Heart right ventricle (tissue), 16 donors: ENCODE measurements around the gene LGALS8. TPM values are rescaled to one million over a fixed set of nuclear protein-coding genes. Genes with fewer than 3 reads are reported as not detected.

Experiments
- ATAC-seq, 8 donors: fragments of 200-7000 bp; cut with Tn5 transposase; one replicate each; pipeline ENCODE4 v1.9.1; 2020; ENCODE audit warnings: mild to moderate bottlenecking in 8 of 8, moderate library complexity in 8 of 8, moderate number of reproducible peaks in 1 of 8
- DNase-seq, 2 donors: peaks; one replicate each; pipeline ENCODE4 v3.0.0-alpha.2; 2020
- H3K27ac ChIP-seq, 10 donors: fragments of 200-600 bp; sonication (generic) in 2 of 10; one replicate each; pipeline versions ENCODE4 v1.5.0 to v1.8.0; 2020 to 2022; ENCODE audit warnings: mild to moderate bottlenecking in 3 of 10
- H3K27me3 ChIP-seq, 7 donors: fragments of 200-600 bp; one replicate each; pipeline ENCODE4 v1.8.0; 2021 to 2022; ENCODE audit warnings: mild to moderate bottlenecking in 2 of 7
- H3K36me3 ChIP-seq, 9 donors: fragments of 200-600 bp; sonication (generic) in 1 of 9; one replicate each; pipeline versions ENCODE4 v1.5.0 to v1.8.0; 2020 to 2022; ENCODE audit warnings: mild to moderate bottlenecking in 2 of 9
- H3K4me1 ChIP-seq, 9 donors: fragments of 200-600 bp; sonication (generic) in 1 of 9; one replicate each; pipeline versions ENCODE4 v1.5.0 to v1.8.0; 2020 to 2022; ENCODE audit warnings: mild to moderate bottlenecking in 4 of 9
- H3K4me3 ChIP-seq, 10 donors: fragments of 200-600 bp; sonication (generic) in 2 of 10; one replicate each; pipeline versions ENCODE4 v1.5.0 to v1.8.0; 2020 to 2022; ENCODE audit warnings: mild to moderate bottlenecking in 7 of 10, moderate library complexity in 2 of 10
- H3K9me3 ChIP-seq, 11 donors: fragments of 200-600 bp in 10 of 11; sonication (generic) in 2 of 11; one replicate each; pipeline versions ENCODE4 v1.5.0 to v1.8.0; 2013 to 2022; ENCODE audit warnings: mild to moderate bottlenecking in 2 of 11, control low read depth in 1 of 11, moderate library complexity in 1 of 11
- CTCF ChIP-seq, 9 donors: fragments of 200-600 bp; sonication (generic) in 2 of 9; IDR thresholded peaks; one replicate each; pipeline versions ENCODE4 v1.5.0 to v1.8.0; 2021 to 2022; ENCODE audit warnings: antibody characterized with exemption in 9 of 9, mild to moderate bottlenecking in 5 of 9, moderate library complexity in 1 of 9
- WGBS, 2 donors: extraction: QIAGEN DNeasy Blood & Tissue Kit; methylation state at CpG; one replicate each; pipeline ENCODE4 v1.1.7; 2013; ENCODE audit warnings: inconsistent platforms in 1 of 2; 5-methylcytosine and 5-hydroxymethylcytosine counted together
- intact Hi-C, 10 donors: fragments of 100-400 bp; cut with DNase I; formaldehyde crosslinking; loops; one replicate each; pipeline versions ENCODE4 v1.11.1 to v1.14.2; 2022
- polyA plus RNA-seq, 2 donors: library from polyadenylated mRNA; stranded (reverse); fragments of 200-250 nt; gene quantifications; one replicate each; pipeline ENCODE4 v1.2.3, GENCODE V29; 2013
- total RNA-seq, 10 donors: library from RNA; stranded (reverse); fragmentation: NEBNext Ultra II Directional in 3 of 10; extraction: Animal tissue kit (Norgen Biotek cat#: 25700) in 3 of 10; gene quantifications; one replicate each; pipeline versions ENCODE4 v1.2.1 to v1.2.4, GENCODE V29; 2021 to 2023
- donor health status: Arrhythmogenic right ventricular cardiomyopathy.
- donor health status: ischemic (EF 13 %, LVEDD 7.1; RV severe dilation, severe dysfunction).
- donor health status: healthy with polysubstance abuse.
- donor health status: DM: no; HTN: yes; CAD: no.
- donor health status: DM: no; HTN: no; CAD: no.
- donor health status: ischemic (EF 25% LVEDD 6.9; RV normal size, moderate dysfunction).
- donor health status: ischemic (EF 25% LVEDD 5.7; RV mildly dilated, moderate dysfunction).
- donor health status: healthy.
- donor health status: DM: yes; HTN: yes; CAD: no.
- donor health status: Ischemic cardiomyopathy.
- donor health status: ischemic (EF 35%, LVEDD 5.7; RV mildly dilated, moderate dysfunction).
- donor health status: nonischemic (EF 11% LVEDD 7.7; RV severe dilation, severe dysfunction).
- donor health status: DM: yes; HTN: yes; CAD: no.
- donor health status: PGD.
- donor health status: ischemic (EF 29% LVEDD 5.4; RV normal size, mild dysfunction).
- donor health status: nonischemic (EF 23%, LVEDD 6.1; RV moderate dilation, normal function).

LGALS8 gene
- total and polyA plus RNA-seq, 12 donors: 36.7 to 107 (median 89.7) TPM

DNA sequence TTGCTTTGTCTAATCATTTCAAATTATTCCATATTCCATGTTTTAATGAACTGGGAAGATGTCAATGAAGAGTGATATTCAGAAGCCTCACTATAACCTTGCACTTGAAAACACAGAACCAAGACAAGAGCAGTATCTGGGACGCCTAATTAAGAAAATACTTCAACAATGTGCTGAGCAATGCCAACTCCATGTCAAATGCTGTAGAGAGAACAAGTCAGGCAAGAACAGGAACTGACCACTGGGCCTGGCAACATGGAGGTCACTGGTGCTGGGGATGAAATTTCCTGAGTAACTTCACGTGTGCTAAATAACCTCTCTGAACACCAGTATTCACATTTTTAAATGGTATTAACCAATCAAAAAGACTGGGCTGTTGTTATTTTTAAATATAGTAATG is 57.7 kb downstream of the LGALS8 start:
- no peaks in the 10 kb centered on the region for H3K4me1 ChIP-seq
- WGBS, 2 donors: 70 to 80% methylated on average over 2 of the region's 2 CpGs
- peaks cover 0 to 100% (median 28%) of the 10 kb centered on the region in 9 donors for H3K36me3 ChIP-seq
- intact Hi-C loops: loop anchor here in 1 of 10 donors (5.0 kb wide), 1 partner anchor 34 kb away; no protein-coding TSS in a partner anchor
- peak overlapping the region in 2 of 10 donors; percentile 4 to 33 for H3K27ac ChIP-seq
- H3K9me3 ChIP-seq: no peaks in the 10 kb centered on the region
- no peak for TF ChIP-seq CTCF (IDR thresholded peaks at IDR 0.05)
- DNase-seq: no peak
- ATAC-seq: peak in 5 of 8 donors; percentile 39 to 83 (median 79)
- no peaks in the 10 kb centered on the region for H3K27me3 ChIP-seq
- no peak overlapping the region for H3K4me3 ChIP-seq

DNA sequence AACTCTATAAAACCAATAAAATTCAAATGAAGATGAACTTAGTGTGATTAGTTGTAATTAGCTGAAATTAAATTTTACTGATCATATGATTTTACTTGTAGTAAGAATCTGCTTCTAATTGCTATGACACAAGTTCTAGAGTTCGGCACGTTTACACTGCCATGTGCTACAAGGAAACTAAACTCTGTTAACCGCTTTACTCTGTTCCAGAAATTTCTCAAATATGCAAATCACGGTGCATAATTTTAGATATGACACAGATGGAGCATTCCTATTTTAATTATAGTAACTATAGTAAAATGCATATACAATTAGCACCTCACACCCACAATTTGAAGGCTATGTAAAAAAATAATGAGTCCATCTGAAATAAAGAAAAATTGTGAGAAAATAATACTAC is 65.7 kb downstream of the LGALS8 start:
- no peak for TF ChIP-seq CTCF (IDR thresholded peaks at IDR 0.05)
- Histone ChIP-seq H3K27me3 (no peaks in the 10 kb centered on the region), H3K4me1 (no peaks in the 10 kb centered on the region), H3K9me3 (no peaks in the 10 kb centered on the region), H3K4me3 (no peak overlapping the region), H3K36me3 (peaks cover 0 to 100% (median 64%) of the 10 kb centered on the region in 9 donors), H3K27ac (no peak overlapping the region)
- intact Hi-C loops: no loop called here
- no peak for DNase-seq
- WGBS, 2 donors: 93 to 94% methylated on average over 4 of the region's 4 CpGs
- ATAC-seq: no peak

DNA sequence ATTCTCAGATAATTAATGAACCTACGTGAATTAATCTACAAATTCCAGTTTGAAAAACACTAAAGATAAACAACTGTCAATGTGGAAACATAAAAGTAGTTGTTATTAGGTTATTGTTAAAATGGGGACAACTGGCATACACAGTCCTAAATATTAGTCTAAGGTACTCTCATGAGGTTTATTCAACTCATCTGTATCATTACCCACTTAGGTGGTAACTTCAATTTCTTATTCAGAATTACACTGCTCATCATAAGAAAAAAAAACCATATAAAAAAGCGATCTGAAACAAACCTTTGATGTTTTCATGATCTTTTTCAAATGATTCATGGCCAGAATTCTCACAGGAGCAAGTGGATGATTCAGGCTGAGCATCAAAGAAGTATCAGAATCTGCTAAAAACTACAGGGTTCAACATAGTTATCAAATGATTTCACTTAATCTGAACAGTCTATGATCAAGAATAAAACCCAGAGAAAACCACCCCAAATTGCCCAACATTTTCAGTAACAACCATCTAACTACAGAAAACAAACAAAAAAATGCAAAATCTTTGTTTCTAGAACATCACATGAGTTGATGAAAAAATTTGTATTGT is 66.9 kb downstream of the LGALS8 start:
- intact Hi-C loops: loop anchor here in 1 of 10 donors (5.0 kb wide), 1 partner anchor 593 kb away; no protein-coding TSS in a partner anchor
- ATAC-seq: no peak
- H3K4me1 ChIP-seq: no peaks in the 10 kb centered on the region

GRCh38 chr1:236602171-236602570 is 78.4 kb downstream of the LGALS8 start:
- Histone ChIP-seq H3K9me3 (no peaks in the 10 kb centered on the region), H3K36me3 (peaks cover 0 to 58% (median 14%) of the 10 kb centered on the region in 9 donors), H3K27me3 (no peaks in the 10 kb centered on the region), H3K27ac (no peak overlapping the region), H3K4me3 (no peak overlapping the region), H3K4me1 (peaks cover 0 to 23% (median 16%) of the 10 kb centered on the region in 9 donors)
- TF ChIP-seq CTCF (IDR thresholded peaks at IDR 0.05): no peak
- no peak for ATAC-seq
- DNase-seq: no peak
- intact Hi-C loops: loop anchor here in 5 of 10 donors (10.0 kb wide), 2 partner anchors 193 to 263 kb away; partner anchors contain the start of gene MTR (in 5 of the 5)

More for the DNA sequence above, 66.9 kb downstream of the LGALS8 start:
- no peak for DNase-seq
- TF ChIP-seq CTCF (IDR thresholded peaks at IDR 0.05): no peak
- WGBS, 2 donors: 94 to 95% methylated on average over 2 of the region's 2 CpGs
- Histone ChIP-seq H3K36me3 (peaks cover 0 to 100% (median 65%) of the 10 kb centered on the region in 9 donors), H3K27ac (no peak overlapping the region), H3K27me3 (no peaks in the 10 kb centered on the region), H3K4me3 (no peak overlapping the region), H3K9me3 (no peaks in the 10 kb centered on the region)

Other genes starting within 250 kb of the LGALS8 start
- gene ERO1B, start 242.0 kb upstream of the LGALS8 start, total RNA-seq: 1 to 10 TPM; 4.0 to 7.0 (median 5.6) TPM
- 1 to 10 TPM; 5.5 to 6.8 TPM for gene ERO1B, start 242.0 kb upstream of the LGALS8 start, polyA plus RNA-seq
- gene EDARADD, start 129.7 kb upstream of the LGALS8 start, total RNA-seq: 1 to 10 TPM in 5 of 10 donors, under 1 TPM in 5; 0.57 to 2.5 (median 1.3) TPM
- gene EDARADD, start 129.7 kb upstream of the LGALS8 start, polyA plus RNA-seq: under 1 TPM; 0.14 to 0.44 TPM
- 10 to 100 TPM in 7 of 10 donors, 1 to 10 TPM in 3; 7.8 to 15.5 (median 10.8) TPM for gene HEATR1, start 80.5 kb downstream of the LGALS8 start, total RNA-seq
- 1 to 10 TPM; 2.2 to 3.9 TPM for gene HEATR1, start 80.5 kb downstream of the LGALS8 start, polyA plus RNA-seq
- 1,000 to 10,000 TPM; 2,366 to 4,290 (median 3,682) TPM for gene ACTN2, start 162.5 kb downstream of the LGALS8 start, total RNA-seq
- gene ACTN2, start 162.5 kb downstream of the LGALS8 start, polyA plus RNA-seq: 1,000 to 10,000 TPM in 1 of 2 donors, 100 to 1,000 TPM in 1; 599 to 1,375 TPM